Ecto neural progenitor cell (in vitro differentiated cells): ENCODE measurements around the gene PCNX3.
"Not testable (repeated sequence)": the region's sequence is repeated elsewhere in the genome, so short reads cannot be mapped to it uniquely, and the experiment has no call there.

Source experiments
- DNase-seq: peaks from one replicate; pipeline ENCODE4 v3.0.0-alpha.2; 2018; ENCODE audit warnings: low spot score

Gene PCNX3

GRCh38 chr11:65620666-65621065 is 5.1 kb downstream of the PCNX3 start:
- DNase-seq, result no peak

- no peak for DNase-seq
Observed at GRCh38 chr11:65621460-65621859, 5.9 kb downstream of the PCNX3 start.

- DNase-seq, result no peak
Observed at GRCh38 chr11:65622011-65622410, 6.4 kb downstream of the PCNX3 start.

GRCh38 chr11:65623177-65623576 is 7.6 kb downstream of the PCNX3 start:
- no peak for DNase-seq

- no peak for DNase-seq
Observed at GRCh38 chr11:65623852-65624616, 8.5 kb downstream of the PCNX3 start.

- DNase-seq, result no peak
Observed at GRCh38 chr11:65624931-65625627, 9.5 kb downstream of the PCNX3 start.

GRCh38 chr11:65625628-65626342 is 10.2 kb downstream of the PCNX3 start:
- no peak for DNase-seq

GRCh38 chr11:65627202-65627601 is 11.6 kb downstream of the PCNX3 start:
- no peak for DNase-seq

- DNase-seq, result no peak
Observed at GRCh38 chr11:65629579-65629978, 14.0 kb downstream of the PCNX3 start.

GRCh38 chr11:65630215-65630614 is 14.6 kb downstream of the PCNX3 start:
- DNase-seq, result no peak

- DNase-seq, result no peak
Observed at GRCh38 chr11:65633390-65634108, 18.0 kb downstream of the PCNX3 start.

GRCh38 chr11:65634109-65634436 is 18.5 kb downstream of the PCNX3 start:
- no peak for DNase-seq

GRCh38 chr11:65634440-65634839 is 18.9 kb downstream of the PCNX3 start:
- no peak for DNase-seq

GRCh38 chr11:65634905-65635731 is 19.5 kb downstream of the PCNX3 start:
- no peak for DNase-seq

GRCh38 chr11:65636108-65637031 is 20.8 kb downstream of the PCNX3 start:
- no peak for DNase-seq

GRCh38 chr11:65637032-65637557 is 21.5 kb downstream of the PCNX3 start:
- DNase-seq, result no peak

GRCh38 chr11:65637794-65638419 is 22.3 kb downstream of the PCNX3 start, which contains the start of gene SIPA1:
TSS of gene SIPA1 (plus strand) at chr11:65638101. CDS start at chr11:65640922, 2,821 bp downstream.
- DNase-seq, result peak; percentile 91

- not testable (repeated sequence) for DNase-seq
Observed at GRCh38 chr11:65639228-65639597, 23.6 kb downstream of the PCNX3 start.

- no peak for DNase-seq
Observed at GRCh38 chr11:65639623-65640482, 24.3 kb downstream of the PCNX3 start.
